HEK293T (cell line): ENCODE results near the gene CPTP.

Experiments
- BHLHE40 ChIP-seq: fragments of 450-650 bp; IDR thresholded peaks from 2 replicates; pipeline ENCODE4 v1.6.1; 2016; ENCODE audit warnings: mild to moderate bottlenecking, moderate library complexity, borderline replicate concordance
- CTBP1 ChIP-seq: fragments of 450-650 bp; IDR thresholded peaks from 2 replicates; pipeline ENCODE4 v1.6.1; 2016; ENCODE audit warnings: borderline replicate concordance
- ELF4 ChIP-seq: fragments of 450-650 bp; IDR thresholded peaks from 2 replicates; pipeline ENCODE4 v1.6.1; 2017; ENCODE audit warnings: antibody characterized with exemption
- FOXA1 ChIP-seq: fragments of 450-650 bp; IDR thresholded peaks from 2 replicates; pipeline ENCODE4 v1.6.1; 2016; ENCODE audit warnings: mild to moderate bottlenecking
- FOXK2 ChIP-seq: fragments of 450-650 bp; IDR thresholded peaks from 2 replicates; pipeline ENCODE4 v1.6.1; 2016; ENCODE audit warnings: mild to moderate bottlenecking
- FOXM1 ChIP-seq: fragments of 450-650 bp; IDR thresholded peaks from 2 replicates; pipeline ENCODE4 v1.6.1; 2017; ENCODE audit warnings: mild to moderate bottlenecking, borderline replicate concordance
- SP1 ChIP-seq: fragments of 450-650 bp; IDR thresholded peaks from 2 replicates; pipeline ENCODE4 v1.6.1; 2017

DNA sequence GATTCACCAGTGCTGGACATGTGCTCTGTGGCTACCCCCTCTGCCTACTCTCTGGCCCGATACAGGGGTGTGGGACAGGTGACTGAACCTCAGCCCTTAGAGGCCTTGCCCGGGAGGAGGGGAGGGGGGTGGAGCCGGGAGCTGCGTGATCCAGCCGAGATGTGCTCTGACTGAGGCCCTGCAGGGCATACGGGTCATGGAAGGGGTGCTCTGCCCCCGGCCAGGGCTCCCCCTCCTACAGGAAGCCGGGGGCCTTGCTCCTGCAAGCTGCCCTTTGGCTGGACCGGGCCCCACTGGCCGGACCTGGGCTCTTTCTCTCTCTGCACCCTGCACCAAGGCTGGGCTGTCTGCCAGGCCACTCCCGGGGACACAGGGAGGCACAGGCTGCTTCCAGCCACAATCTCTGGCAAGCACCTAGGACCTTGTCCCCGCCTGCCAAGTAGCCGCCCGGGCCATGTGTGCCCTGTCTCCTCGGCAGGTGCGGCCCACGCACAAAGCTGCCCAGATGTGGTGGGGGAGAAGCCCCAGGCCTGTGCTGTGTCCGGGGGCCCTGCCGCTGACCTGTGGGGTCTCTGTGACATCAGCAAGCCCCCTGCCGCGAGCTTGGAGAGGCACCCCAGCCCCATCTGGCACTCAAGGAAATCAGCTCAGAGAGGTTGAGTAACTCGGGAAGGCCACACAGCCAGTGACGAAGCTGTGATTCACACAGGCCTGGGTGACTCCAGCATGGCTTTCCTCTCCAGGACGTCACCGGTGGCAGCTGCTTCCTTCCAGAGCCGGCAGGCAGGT is 42.9 kb upstream of the CPTP start:
- TF ChIP-seq ELF4 (no peak), FOXA1 (no peak), BHLHE40 (no peak), FOXM1 (no peak), SP1 (no peak), CTBP1 (no peak), FOXK2 (no peak)
